Measurements from ENCODE around the gene TBXT.

The TBXT gene

GRCh38 chr6:166119116-166119911, 48.3 kb downstream of the TBXT start:
- DNase-seq (ENCODE audit: low read depth in 2 of 2): no peak

- no peak for DNase-seq (ENCODE audit: low read depth in 2 of 2)
These were observed 52.0 kb downstream of the TBXT start for GRCh38 chr6:166115609-166116008.

GRCh38 chr6:166112580-166112979, 55.1 kb downstream of the TBXT start:
- DNase-seq (ENCODE audit: low read depth in 2 of 2): no peak

- DNase-seq (ENCODE audit: low read depth in 2 of 2): no peak
These were observed 58.0 kb downstream of the TBXT start for GRCh38 chr6:166109608-166110007.
